Measurements from ENCODE around the gene FAM83D. TPM values are rescaled to one million over a fixed set of nuclear protein-coding genes. Genes with fewer than 3 reads are reported as not detected.

The FAM83D gene
- total RNA-seq, 2 experiments from 2014 or later = 1.8 to 1.9 TPM

- H3K36me3 ChIP-seq (ENCODE audit: insufficient read depth, low read length) = peaks cover 57% of the 10 kb centered on the region
- no peak overlapping the region for H3K27ac ChIP-seq (ENCODE audit: low read depth in 1 of 2, low read length in 2 of 2)
- peaks cover 24% of the 10 kb centered on the region for H3K4me1 ChIP-seq (ENCODE audit: insufficient read depth, low read length)
- ATAC-seq (ENCODE audit: poor library complexity) (no peak), DNase-seq (no peak)
- Mint-ChIP-seq H3K27ac (peak overlapping the region; percentile 77), H3K36me3 (ENCODE audit: low read depth) (peaks cover 41% of the 10 kb centered on the region), H3K27me3 (no peaks in the 10 kb centered on the region), H3K9me3 (no peaks in the 10 kb centered on the region), H3K4me3 (peak overlapping the region; percentile 54), H3K4me1 (ENCODE audit: low read depth) (peaks cover 33% of the 10 kb centered on the region)
- no peaks in the 10 kb centered on the region for H3K27me3 ChIP-seq (ENCODE audit: control insufficient read depth in 1 of 2, insufficient read depth in 2 of 2, low read length in 2 of 2)
- POLR2A ChIA-PET = interaction anchor here (2.5 kb wide), 1 partner anchor 89 kb away, joined by 15 read pairs; the partner anchor contains the start of gene PPP1R16B
- no peak overlapping the region for H3K4me3 ChIP-seq (ENCODE audit: low read length)
- CTCF ChIA-PET = no interaction called here
- no peaks in the 10 kb centered on the region for H3K9me3 ChIP-seq (ENCODE audit: control insufficient read depth in 1 of 2, insufficient read depth in 1 of 2, low read length in 2 of 2)
- intact Hi-C loops (cut with DNase I, micrococcal nuclease) = loop anchor here (1.0 to 10.0 kb wide), 5 partner anchors 52 to 248 kb away; no protein-coding TSS in a partner anchor
- TF ChIP-seq, protein P1, sequence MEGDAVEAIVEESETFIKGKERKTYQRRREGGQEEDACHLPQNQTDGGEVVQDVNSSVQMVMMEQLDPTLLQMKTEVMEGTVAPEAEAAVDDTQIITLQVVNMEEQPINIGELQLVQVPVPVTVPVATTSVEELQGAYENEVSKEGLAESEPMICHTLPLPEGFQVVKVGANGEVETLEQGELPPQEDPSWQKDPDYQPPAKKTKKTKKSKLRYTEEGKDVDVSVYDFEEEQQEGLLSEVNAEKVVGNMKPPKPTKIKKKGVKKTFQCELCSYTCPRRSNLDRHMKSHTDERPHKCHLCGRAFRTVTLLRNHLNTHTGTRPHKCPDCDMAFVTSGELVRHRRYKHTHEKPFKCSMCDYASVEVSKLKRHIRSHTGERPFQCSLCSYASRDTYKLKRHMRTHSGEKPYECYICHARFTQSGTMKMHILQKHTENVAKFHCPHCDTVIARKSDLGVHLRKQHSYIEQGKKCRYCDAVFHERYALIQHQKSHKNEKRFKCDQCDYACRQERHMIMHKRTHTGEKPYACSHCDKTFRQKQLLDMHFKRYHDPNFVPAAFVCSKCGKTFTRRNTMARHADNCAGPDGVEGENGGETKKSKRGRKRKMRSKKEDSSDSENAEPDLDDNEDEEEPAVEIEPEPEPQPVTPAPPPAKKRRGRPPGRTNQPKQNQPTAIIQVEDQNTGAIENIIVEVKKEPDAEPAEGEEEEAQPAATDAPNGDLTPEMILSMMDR (IDR thresholded peaks at IDR 0.05) = peak; percentile 47
Measured at GRCh38 chr20:38894091-38894847, 31.9 kb upstream of the FAM83D start.

DNA sequence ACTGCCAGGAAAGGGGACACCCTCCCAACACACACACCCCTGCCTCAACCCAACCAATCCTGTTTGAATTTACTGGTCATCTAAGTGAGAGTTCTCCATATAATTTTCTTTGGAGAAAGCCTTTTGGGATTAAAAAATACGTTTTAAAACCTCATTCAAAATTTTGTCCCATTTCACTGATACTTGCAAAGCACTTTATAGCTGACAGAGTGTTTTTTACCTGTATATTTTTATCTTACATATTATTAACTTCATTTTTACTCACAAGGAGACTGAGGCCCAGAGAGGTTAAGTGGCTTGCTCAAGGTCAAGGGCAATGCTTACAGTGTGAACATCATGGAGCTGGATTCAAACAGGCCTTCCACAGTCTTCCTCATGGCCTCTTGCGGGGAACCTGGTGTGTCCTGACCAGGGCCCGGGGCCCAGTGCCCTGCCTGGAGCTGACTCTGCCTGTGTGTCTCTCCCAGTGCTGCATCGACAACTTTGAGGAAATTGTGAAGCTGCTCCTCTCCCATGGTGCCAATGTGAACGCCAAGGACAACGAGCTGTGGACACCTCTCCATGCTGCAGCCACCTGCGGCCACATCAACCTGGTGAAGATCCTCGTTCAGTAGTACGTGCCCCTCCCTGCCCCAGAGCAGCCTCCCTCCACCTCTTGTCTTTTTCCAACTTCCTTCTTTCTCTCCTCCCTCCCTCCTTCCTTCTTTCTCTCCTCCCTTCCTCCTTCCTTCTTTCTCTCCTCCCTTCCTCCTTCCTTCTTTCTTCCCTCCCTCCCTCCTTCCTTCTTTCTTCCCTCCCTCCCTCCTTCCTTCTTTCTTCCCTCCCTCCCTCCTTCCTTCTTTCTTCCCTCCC is 30.9 kb upstream of the FAM83D start:
- H3K27me3 ChIP-seq (ENCODE audit: control insufficient read depth in 1 of 2, insufficient read depth in 2 of 2, low read length in 2 of 2) = no peaks in the 10 kb centered on the region
- no peaks in the 10 kb centered on the region for H3K9me3 Mint-ChIP-seq
- ChIA-PET CTCF (no interaction called here), POLR2A (interaction anchor here (1.1 kb wide), 1 partner anchor 20 kb away, joined by 3 read pairs; no protein-coding TSS in a partner anchor)
- no peaks in the 10 kb centered on the region for H3K9me3 ChIP-seq (ENCODE audit: control insufficient read depth in 1 of 2, insufficient read depth in 1 of 2, low read length in 2 of 2)
- H3K27me3 Mint-ChIP-seq = no peaks in the 10 kb centered on the region
- H3K36me3 ChIP-seq (ENCODE audit: insufficient read depth, low read length) = peaks cover 54% of the 10 kb centered on the region
- H3K4me3 ChIP-seq (ENCODE audit: low read length) = no peak overlapping the region
- ATAC-seq (ENCODE audit: poor library complexity) (no peak), DNase-seq (no peak)
- intact Hi-C loops (cut with DNase I, micrococcal nuclease) = loop anchor here in 1 of 2 experiments (10.0 kb wide), 1 partner anchor 141 kb away; no protein-coding TSS in a partner anchor
- H3K36me3 Mint-ChIP-seq (ENCODE audit: low read depth) = peaks cover 46% of the 10 kb centered on the region
- H3K27ac Mint-ChIP-seq = peak overlapping the region; percentile 77
- H3K4me1 ChIP-seq (ENCODE audit: insufficient read depth, low read length) = peaks cover 24% of the 10 kb centered on the region
- TF ChIP-seq, protein P1 (IDR thresholded peaks at IDR 0.05) = no peak
- no peak overlapping the region for H3K4me3 Mint-ChIP-seq
- no peak overlapping the region for H3K27ac ChIP-seq (ENCODE audit: low read depth in 1 of 2, low read length in 2 of 2)
- peaks cover 30% of the 10 kb centered on the region for H3K4me1 Mint-ChIP-seq (ENCODE audit: low read depth)

DNA sequence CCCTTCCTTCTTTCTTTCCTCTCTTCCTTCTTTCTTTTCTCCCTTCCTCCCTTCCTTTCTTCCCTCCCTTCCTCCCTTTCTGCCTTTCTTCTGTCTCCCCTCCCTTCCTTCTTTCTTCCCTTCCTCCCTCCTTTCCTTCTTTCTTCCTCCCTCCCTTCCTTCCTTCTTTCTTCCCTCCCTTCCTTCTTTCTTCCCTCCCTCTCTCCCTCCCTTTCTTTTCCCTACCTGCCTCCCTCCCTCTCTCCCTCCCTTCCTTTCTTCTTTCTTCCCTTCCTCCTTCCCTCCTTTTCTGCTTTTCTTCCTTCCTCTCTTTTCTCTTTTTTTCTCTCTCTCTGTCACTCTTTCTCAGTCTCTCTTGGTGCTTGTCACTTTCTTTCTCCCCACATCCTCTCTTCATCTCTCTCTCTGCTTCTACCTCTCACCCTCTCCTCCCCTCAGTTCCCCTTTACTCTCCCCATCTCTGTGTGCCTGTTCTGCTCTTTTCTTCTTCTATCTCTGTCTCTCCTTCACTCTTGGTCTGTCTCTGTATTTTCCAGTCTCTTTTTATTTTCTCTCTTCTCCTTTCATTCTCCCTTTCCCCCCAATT is 30.1 kb upstream of the FAM83D start:
- CTCF ChIA-PET = no interaction called here
- peaks cover 58% of the 10 kb centered on the region for H3K36me3 ChIP-seq (ENCODE audit: insufficient read depth, low read length)
- H3K27me3 Mint-ChIP-seq = no peaks in the 10 kb centered on the region
- peaks cover 50% of the 10 kb centered on the region for H3K36me3 Mint-ChIP-seq (ENCODE audit: low read depth)
- H3K9me3 Mint-ChIP-seq = no peaks in the 10 kb centered on the region
- peaks cover 26% of the 10 kb centered on the region for H3K4me1 Mint-ChIP-seq (ENCODE audit: low read depth)
- intact Hi-C loops (cut with DNase I, micrococcal nuclease) = loop anchor here in 1 of 2 experiments (10.0 kb wide), 1 partner anchor 141 kb away; no protein-coding TSS in a partner anchor
- no peak overlapping the region for H3K27ac ChIP-seq (ENCODE audit: low read depth in 1 of 2, low read length in 2 of 2)
- peaks cover 24% of the 10 kb centered on the region for H3K4me1 ChIP-seq (ENCODE audit: insufficient read depth, low read length)
- DNase-seq = no peak
- no peak for ATAC-seq (ENCODE audit: poor library complexity)
- POLR2A ChIA-PET = interaction anchor here (1.1 kb wide), 1 partner anchor 21 kb away, joined by 3 read pairs; no protein-coding TSS in a partner anchor
- H3K27me3 ChIP-seq (ENCODE audit: control insufficient read depth in 1 of 2, insufficient read depth in 2 of 2, low read length in 2 of 2) = no peaks in the 10 kb centered on the region
- no peak overlapping the region for H3K4me3 ChIP-seq (ENCODE audit: low read length)
- H3K4me3 Mint-ChIP-seq = no peak overlapping the region
- TF ChIP-seq, protein P1 (IDR thresholded peaks at IDR 0.05) = no peak
- no peaks in the 10 kb centered on the region for H3K9me3 ChIP-seq (ENCODE audit: control insufficient read depth in 1 of 2, insufficient read depth in 1 of 2, low read length in 2 of 2)
- H3K27ac Mint-ChIP-seq = no peak overlapping the region
